GM12872 (cell line): ENCODE measurements around the gene MORN1.

ENCODE experiments used
- TF ChIP-seq, protein P1 (sequence below): IDR thresholded peaks from 3 replicates; pipeline ENCODE4 v1.5.1; 2011; ENCODE audit warnings: low read depth, mild to moderate bottlenecking, low read length, moderate library complexity; ENCODE audit not compliant: insufficient read depth

Gene MORN1

GRCh38 chr1:2354511-2355372, 36.6 kb downstream of the MORN1 start:
- TF ChIP-seq, protein P1, sequence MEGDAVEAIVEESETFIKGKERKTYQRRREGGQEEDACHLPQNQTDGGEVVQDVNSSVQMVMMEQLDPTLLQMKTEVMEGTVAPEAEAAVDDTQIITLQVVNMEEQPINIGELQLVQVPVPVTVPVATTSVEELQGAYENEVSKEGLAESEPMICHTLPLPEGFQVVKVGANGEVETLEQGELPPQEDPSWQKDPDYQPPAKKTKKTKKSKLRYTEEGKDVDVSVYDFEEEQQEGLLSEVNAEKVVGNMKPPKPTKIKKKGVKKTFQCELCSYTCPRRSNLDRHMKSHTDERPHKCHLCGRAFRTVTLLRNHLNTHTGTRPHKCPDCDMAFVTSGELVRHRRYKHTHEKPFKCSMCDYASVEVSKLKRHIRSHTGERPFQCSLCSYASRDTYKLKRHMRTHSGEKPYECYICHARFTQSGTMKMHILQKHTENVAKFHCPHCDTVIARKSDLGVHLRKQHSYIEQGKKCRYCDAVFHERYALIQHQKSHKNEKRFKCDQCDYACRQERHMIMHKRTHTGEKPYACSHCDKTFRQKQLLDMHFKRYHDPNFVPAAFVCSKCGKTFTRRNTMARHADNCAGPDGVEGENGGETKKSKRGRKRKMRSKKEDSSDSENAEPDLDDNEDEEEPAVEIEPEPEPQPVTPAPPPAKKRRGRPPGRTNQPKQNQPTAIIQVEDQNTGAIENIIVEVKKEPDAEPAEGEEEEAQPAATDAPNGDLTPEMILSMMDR: no peak

DNA sequence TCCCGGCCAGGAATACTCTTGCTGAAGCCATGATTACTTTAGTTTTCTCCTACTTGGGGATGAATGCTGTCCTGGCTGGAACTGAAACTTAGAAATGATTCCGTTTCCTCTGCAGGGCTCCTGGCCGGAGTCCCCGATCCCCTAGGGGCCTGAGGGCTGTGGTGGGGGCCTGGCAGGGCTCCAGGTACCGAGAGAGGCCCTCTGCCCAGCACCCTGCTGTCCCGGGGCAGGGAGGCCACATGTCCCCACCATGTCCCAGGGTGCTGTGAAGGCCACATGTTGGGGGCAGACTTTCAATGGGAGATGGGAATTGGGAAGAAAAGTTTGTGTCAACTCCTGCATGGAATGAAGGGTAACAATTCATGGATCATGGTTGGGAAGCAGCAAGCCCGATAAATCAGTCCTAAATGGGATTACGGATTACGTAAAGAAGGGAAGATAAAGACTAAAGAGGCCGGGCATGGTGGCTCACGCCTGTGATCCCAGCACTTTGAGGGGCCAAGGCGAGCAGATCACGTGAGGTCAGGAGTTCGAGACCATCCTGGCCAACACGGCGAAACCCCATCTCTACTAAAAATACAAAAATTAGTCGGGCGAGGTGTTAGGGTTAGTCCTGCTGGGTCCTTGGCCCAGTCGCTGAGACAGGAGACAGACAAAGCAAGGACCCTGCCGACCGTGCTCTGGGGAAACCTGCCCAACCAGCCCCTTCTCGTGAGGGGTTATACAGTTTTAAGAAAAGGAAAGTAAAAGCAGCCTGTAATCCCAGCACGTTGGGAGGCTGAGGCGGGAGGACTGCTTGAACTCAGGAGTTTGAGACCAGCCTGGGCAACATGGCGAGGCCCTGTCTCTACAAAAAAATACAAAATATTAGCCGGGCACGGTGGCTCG, 37.6 kb downstream of the MORN1 start:
- TF ChIP-seq, protein P1: no peak

DNA sequence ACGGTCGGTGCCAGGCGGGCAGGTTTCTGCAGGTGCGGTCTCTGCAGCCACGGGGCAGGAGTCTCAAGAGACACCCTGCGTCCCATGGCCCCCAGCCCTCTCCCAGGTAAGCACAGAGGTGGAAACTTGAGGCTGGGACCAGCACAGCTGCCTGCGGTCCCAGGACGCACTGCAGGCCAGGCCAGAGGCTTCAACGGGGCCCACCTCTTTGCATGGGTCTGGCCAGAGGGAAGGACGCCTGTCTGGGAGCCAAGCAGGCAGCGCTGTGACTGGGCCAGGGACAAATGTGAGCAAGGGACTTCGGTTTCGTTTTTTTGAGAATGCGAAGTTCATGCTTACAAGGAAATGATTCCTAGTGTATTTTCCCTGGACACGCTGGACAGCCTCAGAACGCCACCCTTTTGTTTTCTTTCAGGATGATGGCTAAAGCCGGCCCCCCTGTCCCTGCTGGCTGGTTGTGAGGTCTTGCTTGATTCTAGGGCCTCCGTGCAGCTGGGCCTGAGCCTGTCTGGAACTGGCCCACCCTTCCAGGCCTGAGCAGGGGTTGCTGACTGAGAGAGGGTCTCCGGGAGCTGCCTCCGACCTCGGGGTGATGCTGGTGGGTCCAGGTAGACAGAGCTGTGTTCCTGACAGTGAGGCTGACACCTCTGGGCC, 38.3 kb downstream of the MORN1 start:
- TF ChIP-seq, protein P1: no peak

GRCh38 chr1:2352341-2352896, 38.9 kb downstream of the MORN1 start:
- TF ChIP-seq, protein P1: no peak

- TF ChIP-seq, protein P1: no peak
These were observed 39.6 kb downstream of the MORN1 start for GRCh38 chr1:2351723-2352122.

GRCh38 chr1:2350911-2351655, 40.3 kb downstream of the MORN1 start:
- TF ChIP-seq, protein P1: no peak
